Measurements from ENCODE around the gene GNA15.
"Not testable (repeated sequence)": the region's sequence is repeated elsewhere in the genome, so short reads cannot be mapped to it uniquely, and the experiment has no call there.

The GNA15 gene

DNA sequence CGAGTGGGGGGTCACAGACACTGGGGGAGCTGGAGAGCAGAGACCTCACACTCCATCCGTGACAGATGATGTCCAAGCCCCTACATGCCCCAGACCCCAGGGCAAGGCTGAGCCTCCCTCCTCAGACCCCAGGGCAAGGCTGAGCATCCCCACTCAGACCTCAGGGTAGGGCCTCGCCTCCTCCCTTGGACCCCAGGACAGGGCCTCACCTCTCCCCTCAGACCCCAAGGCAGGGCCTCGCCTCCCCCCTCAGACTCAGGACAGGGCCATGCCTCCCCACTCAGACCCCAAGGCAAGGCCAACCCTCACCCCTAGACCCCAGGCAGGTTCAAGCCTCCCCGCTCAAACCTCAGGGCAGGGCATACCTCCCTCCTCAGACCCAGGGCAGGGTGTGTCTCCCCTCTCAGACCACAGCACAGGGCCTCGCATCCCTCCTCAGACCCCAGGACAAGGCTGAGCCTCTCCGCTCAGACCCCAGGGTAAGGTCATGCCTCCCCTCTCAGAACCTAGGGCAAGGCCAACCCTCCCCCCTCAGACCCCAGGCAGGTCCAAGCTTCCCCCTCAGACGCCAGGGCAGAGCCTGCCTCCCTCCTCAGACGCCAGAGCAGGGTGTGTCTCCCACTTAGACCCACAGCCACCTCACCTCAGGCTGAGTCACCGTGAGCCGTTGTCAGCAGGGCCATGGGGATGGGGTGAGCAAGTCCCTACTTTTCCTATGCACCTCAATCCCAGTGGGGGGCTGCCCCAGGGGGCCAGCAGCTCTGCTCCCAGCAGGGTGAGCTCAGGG is 41.1 kb downstream of the GNA15 start:
- DNase-seq: peak; percentile 73 to 74

- DNase-seq: peak; percentile 76 to 83
Observed at GRCh38 chr19:3178377-3178972, 42.6 kb downstream of the GNA15 start, which contains the start of gene S1PR4. S1PR4 (plus strand) TSS chr19:3178769; CDS start chr19:3178793, 24 bp downstream.

GRCh38 chr19:3178973-3179738 is 43.3 kb downstream of the GNA15 start:
- peak in 1 of 2 donors; percentile 32 for DNase-seq

GRCh38 chr19:3179739-3180293 is 44.0 kb downstream of the GNA15 start:
- DNase-seq: no peak

DNA sequence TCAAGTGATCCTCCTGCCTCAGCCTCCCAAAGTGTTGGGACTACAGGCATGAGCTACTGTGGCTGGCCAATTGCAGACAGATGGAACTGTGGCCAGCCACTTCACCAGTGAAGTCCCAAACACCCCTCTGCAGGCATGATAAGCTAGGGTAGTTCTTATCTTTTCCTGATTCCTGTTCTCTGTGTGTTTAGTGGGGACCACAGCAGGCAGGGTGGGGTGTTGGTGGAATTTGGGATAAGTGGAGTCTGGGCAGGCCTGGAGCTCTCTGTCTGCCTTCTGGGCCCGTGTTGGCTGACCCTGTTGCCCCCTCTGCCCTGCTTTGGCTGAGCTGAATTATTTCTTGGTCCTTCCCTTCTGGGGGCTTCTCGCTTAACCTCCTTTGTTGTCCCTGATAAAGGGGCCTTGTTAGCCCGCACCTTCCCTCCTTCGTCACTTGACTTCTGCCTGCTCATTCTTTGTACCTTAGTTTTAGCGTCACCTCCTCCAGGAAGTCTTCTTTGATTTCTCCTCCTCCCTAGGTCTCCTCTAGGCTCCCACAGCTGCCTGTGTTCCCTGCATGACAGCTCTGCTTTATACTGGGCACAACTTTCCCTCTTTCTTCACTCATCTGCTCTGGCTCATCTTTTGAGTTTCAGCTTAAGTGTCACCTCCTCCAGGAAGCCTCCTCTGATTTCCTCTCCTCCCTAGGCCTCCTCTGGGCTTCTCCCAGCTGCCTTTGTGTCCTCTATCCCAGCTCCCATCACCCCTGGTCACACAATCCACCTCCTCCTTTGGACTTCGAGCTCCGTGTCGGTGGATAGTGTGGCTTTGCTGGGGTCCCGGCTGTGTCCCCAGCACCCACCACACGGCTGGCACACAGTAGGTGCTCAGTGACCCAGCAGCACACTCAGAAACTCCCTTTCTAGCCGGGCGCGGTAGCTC is 48.1 kb downstream of the GNA15 start:
- DNase-seq: no peak

GRCh38 chr19:3184847-3185460 is 49.1 kb downstream of the GNA15 start:
- no peak for DNase-seq

- peak; percentile 92 to 94 for DNase-seq
Observed at GRCh38 chr19:3185461-3186159, 49.8 kb downstream of the GNA15 start, which contains the start of gene NCLN. NCLN (plus strand) TSS chr19:3185930; CDS start chr19:3186031, 101 bp downstream.

DNA sequence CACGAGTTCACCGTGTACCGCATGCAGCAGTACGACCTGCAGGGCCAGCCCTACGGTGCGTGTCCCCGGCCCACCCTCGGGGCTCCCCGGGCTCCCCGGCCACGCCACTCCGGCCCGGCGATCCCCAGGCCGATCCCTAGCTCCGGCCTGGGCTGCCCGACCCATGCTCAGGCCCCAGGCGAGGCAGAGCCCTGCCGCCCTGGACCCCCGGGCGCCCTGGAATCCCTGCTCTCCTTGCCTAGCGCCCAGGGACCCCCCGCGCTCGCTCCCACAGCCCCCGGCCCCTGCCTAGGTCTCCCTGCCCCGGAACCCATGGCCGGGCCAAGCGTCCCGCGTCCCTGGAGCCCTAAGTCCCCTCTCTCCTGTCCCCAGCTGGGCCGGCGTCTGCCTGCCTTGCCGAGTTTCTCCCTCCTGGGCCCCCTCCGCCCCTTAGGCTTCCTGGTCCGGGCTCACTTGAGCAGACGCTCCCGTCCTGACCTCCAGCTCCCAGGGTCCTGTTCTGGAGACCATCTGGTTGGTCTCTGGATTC is 50.4 kb downstream of the GNA15 start:
- no peak for DNase-seq

DNA sequence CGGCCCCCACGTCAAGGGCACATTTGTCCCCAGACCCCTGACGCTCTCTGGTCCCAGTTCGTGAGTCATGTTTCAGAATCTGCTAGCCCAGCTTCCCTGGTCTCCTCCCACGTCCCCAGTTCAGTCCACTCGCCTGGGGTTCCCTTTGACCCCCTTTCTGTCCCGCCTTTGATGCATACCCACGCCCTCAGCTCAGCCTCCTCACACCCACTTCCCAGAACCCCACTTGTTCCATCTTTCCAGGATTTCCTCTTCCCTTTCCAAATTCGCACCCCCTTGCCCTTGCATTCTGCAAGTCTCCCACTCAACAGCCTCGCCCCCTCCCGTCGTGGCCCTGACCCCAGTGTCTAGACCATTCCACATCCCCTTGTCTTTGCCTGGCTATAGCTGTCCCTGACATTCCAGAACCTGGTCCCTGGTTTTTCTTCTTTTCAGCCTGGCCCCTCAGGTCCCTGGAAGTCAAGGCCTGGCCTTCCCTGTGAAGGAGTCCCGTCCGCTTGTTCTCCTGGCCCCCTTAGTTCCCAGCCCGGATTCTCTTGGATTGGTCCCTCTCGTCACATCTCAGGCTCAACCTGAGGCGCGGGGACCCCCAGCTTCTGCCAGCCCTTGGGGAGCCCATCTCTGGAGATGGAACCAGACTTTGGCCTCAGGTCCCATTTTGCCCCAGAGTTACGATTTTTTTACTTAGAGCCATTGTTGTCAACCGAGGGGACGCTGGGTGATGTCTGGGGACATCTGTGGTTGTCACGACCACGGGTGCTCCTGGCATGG is 51.2 kb downstream of the GNA15 start:
- no peak for DNase-seq

GRCh38 chr19:3187662-3188511 is 52.1 kb downstream of the GNA15 start:
- no peak for DNase-seq

DNA sequence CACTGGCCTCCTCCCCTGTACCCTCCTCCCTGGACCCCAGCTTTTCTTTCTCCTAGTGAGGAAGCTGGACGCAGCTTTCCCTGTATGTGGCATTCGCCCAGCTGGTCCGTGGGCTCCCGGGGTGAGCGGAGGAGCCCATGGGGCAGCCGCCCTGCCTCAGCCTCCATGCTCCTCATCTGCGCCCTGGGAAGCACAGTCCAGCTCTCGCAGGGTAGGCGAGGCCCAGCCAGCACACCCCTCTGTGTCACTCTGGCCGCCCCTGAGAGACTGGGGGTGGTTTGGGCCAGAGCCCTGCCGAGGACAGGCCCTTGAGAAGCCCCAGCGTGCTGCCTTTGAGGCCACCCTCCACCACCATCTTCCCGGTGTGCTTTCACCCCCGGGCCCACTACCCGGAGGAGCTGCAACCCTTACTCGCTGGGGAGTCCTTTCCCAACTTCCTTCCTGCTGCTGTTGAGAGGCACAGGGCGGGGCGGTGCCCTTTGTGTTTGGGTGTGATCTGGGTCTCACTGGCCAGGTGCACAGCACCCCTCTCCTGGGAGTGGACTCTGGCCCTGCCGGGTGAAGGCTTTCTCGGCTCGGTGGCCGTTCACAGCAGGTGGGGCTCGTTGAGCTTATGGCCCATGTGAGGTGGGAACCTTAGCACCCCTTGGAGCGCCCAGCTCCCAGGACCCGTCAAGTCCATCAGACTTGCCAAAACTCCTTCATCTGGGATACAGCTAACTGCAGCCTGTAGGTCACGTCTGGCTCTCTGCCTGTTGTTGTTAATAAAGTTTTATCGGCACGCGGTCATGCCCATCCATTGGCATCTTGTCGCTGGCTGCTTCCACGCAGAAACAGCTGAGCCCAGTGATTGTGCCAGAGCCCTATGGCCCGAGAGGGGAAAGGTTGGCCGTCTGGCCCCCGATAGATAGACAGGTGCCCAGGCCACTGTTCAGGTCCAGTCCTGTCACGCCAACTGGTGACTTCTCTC is 53.1 kb downstream of the GNA15 start:
- DNase-seq: no peak

- DNase-seq: no peak
Observed at GRCh38 chr19:3189702-3190469, 54.1 kb downstream of the GNA15 start.

DNA sequence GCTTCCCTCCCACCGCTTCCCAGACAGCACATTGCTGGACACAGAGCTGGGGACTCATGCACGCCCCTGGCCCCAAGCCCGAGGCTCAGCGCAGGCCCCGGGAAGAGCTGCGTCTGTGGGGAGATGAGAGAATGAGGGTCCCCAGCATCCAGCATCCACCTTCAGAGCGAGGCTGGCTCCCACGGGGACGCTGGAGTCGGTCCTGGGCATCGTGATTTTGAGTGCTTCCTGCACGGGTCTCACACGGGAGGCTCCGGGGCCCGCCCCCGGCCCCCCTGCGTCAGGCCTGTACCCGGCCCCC is 54.6 kb downstream of the GNA15 start:
- no peak for DNase-seq

DNA sequence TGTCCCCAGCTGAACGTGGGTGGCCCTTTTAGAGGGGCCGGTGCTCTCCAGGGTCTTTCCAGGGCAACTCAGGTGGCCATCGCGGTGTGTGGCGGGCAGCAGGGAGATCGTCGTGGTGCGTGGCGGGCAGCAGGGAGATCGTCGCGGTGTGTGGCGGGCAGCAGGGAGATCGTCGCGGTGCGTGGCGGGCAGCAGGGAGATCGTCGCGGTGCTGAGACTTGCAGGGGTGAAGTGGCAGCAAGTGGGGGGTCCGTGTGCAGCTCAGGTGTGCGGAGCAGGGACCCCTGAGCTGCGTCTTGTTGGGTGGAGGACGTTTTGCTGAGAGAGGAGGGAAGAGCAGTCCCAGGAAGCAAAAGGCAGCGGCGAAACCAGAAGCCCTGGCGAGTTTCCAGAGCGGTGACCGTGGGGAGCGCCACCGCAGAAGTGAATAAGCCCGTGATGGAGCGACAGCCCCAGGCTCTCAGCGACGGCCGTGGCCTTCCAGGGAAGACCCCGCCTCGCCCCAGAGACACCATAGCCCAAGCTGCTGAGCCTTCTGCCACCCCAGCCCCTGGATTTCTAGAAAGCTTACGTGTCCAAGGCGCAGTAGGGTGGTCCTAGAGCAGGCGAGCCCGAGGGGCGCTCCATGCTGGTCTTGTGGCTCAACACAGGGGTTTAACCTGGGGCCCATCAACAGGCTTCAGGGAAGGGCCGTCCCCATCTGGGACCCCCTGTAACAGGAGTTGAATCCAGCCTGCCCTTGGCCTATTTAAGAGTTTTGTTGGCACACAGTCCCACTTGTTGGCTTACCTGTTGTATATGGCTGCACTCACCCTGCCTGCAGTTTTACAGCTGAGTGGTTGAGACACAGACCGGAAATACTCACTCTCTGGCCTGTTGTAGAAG is 55.3 kb downstream of the GNA15 start:
- DNase-seq: no peak

GRCh38 chr19:3191806-3192104 is 55.9 kb downstream of the GNA15 start:
- not testable (repeated sequence) for DNase-seq

- DNase-seq: no peak
Observed at GRCh38 chr19:3192228-3192635, 56.4 kb downstream of the GNA15 start.

All from CD4-positive, alpha-beta T cell treated with Interleukin-4 for 1 hour (primary cell).